K562 (cell line): ENCODE results near the gene RAP1GAP2. TPM values are rescaled to one million over a fixed set of nuclear protein-coding genes. Genes with fewer than 3 reads are reported as not detected.

Source experiments
- ATAC-seq: fragments of 200-7000 bp; cut with Tn5 transposase; 3 replicates; pipeline ENCODE4 v1.9.1; 2020; ENCODE audit warnings: moderate library complexity
- BruUV-seq: library from RNA; stranded (reverse); fragments of 400-500 nt; replicated peaks from 2 replicates; lab custom pipeline; 2021; lab: Mats Ljungman, UMichigan
- CTCF ChIA-PET: fragments of 300-600 bp; formaldehyde crosslinking; extraction: SDS; loops from one replicate; lab custom pipeline; 2021; ENCODE audit warnings: low intra/inter-chr PET ratio; lab: Yijun Ruan, JAX
- POLR2A ChIA-PET: fragments of 300-600, 350-650 bp; sonication (Branson Sonifier 250); formaldehyde crosslinking; extraction: SDS; loops from one replicate; lab custom pipeline; 2021; ENCODE audit warnings: antibody characterized with exemption, inconsistent platforms; lab: Yijun Ruan, JAX
- DNase-seq, 4 experiments: peaks; one replicate each; pipeline versions ENCODE4 v3.0.0 to v3.0.0-alpha.2; 2011 to 2018; ENCODE audit warnings: low spot score in 3 of 4, mixed read lengths in 3 of 4; ENCODE audit errors: extremely low read depth in 1 of 4
- FAIRE-seq: peaks from 2 replicates; lab custom pipeline; 2011; peaks lifted over from hg19 to GRCh38; lab: Jason Lieb, UNC
- H2AFZ ChIP-seq: 2 replicates; pipeline ENCODE4 v1.6.0; 2011; ENCODE audit warnings: low read depth, low read length, control low read depth, inconsistent platforms
- H3K27ac ChIP-seq: fragments of 200-600 bp; 3 replicates; pipeline ENCODE4 v1.8.0; 2011; ENCODE audit warnings: low read depth, mild to moderate bottlenecking, control low read depth, inconsistent platforms, low read length, moderate library complexity, mixed read lengths; ENCODE audit errors: extremely low read depth
- H3K27me3 ChIP-seq, 2 experiments: fragments of 300-600 bp in 1 of 2; 2 replicates in 1 of 2; 3 replicates in 1 of 2; pipeline versions ENCODE4 v1.6.0 to v1.8.0; 2011; ENCODE audit warnings: inconsistent platforms in 2 of 2, low read length in 2 of 2, mild to moderate bottlenecking in 1 of 2, mixed read lengths in 1 of 2, moderate library complexity in 1 of 2; ENCODE audit not compliant: control insufficient read depth in 2 of 2, insufficient read depth in 2 of 2
- H3K36me3 ChIP-seq: fragments of 300-600 bp; 3 replicates; pipeline ENCODE4 v1.8.0; 2011; ENCODE audit warnings: mild to moderate bottlenecking, low read length, inconsistent platforms; ENCODE audit not compliant: control insufficient read depth, insufficient read depth
- H3K4me1 ChIP-seq, 2 experiments: fragments of 200-600 bp in 1 of 2; replicated peaks in 1 of 2; 2 replicates in 1 of 2; 3 replicates in 1 of 2; pipeline versions ENCODE4 v1.5.1 to v1.8.0; 2011; ENCODE audit warnings: inconsistent platforms in 2 of 2, low read length in 2 of 2, mild to moderate bottlenecking in 1 of 2, mixed read lengths in 1 of 2, moderate library complexity in 1 of 2; ENCODE audit not compliant: control insufficient read depth in 2 of 2, insufficient read depth in 2 of 2
- H3K4me2 ChIP-seq: 2 replicates; pipeline ENCODE4 v1.6.1; 2011; ENCODE audit warnings: low read length, control low read depth, inconsistent platforms, mixed read lengths; ENCODE audit not compliant: insufficient read depth
- H3K4me3 ChIP-seq: fragments of 200-600 bp; sonication (generic), shearing (Covaris generic); 2 replicates; pipeline ENCODE4 v1.5.1; 2016; ENCODE audit warnings: control low read depth, inconsistent platforms
- H3K79me2 ChIP-seq: fragments of 200-600 bp; 3 replicates; pipeline ENCODE4 v1.8.0; 2011; ENCODE audit warnings: low read length, inconsistent platforms; ENCODE audit not compliant: control insufficient read depth, insufficient read depth
- H3K9ac ChIP-seq, 2 experiments: 2 replicates each; pipeline versions ENCODE4 v1.6.0 to v1.6.1; 2011; ENCODE audit warnings: low read depth in 2 of 2, low read length in 2 of 2, control low read depth in 1 of 2, inconsistent platforms in 1 of 2, mild to moderate bottlenecking in 1 of 2, mixed read lengths in 1 of 2; ENCODE audit not compliant: insufficient read depth in 1 of 2
- H3K9me1 ChIP-seq: one replicate; pipeline ENCODE4 v1.6.0; 2011; ENCODE audit warnings: inconsistent platforms, mild to moderate bottlenecking, low read length, moderate library complexity; ENCODE audit not compliant: control insufficient read depth, insufficient read depth
- H3K9me3 ChIP-seq: replicated peaks from 2 replicates; pipeline ENCODE4 v1.5.1; 2011; ENCODE audit warnings: low read depth, low read length, inconsistent platforms; ENCODE audit not compliant: control insufficient read depth, insufficient read depth
- H4K20me1 ChIP-seq: replicated peaks from 2 replicates; pipeline ENCODE4 v1.6.1; 2011; ENCODE audit warnings: low read length, inconsistent platforms, mixed read lengths; ENCODE audit not compliant: control insufficient read depth, insufficient read depth
- BHLHE40 ChIP-seq: IDR thresholded peaks from 2 replicates; pipeline ENCODE4 v1.6.1; 2011; ENCODE audit warnings: low read length, improper control_type of control experiment
- KAT8 ChIP-seq: fragments of 450-650 bp; IDR thresholded peaks from 2 replicates; pipeline ENCODE4 v1.6.1; 2016; ENCODE audit warnings: low read depth, mild to moderate bottlenecking
- MAFG ChIP-seq: fragments of 450-650 bp; conservative IDR thresholded peaks from 2 replicates; pipeline ENCODE4 v1.6.1; 2016; ENCODE audit warnings: missing genetic modification characterization, missing compliant biosample characterization
- NONO ChIP-seq, 2 experiments: fragments of 200-400 bp in 1 of 2; fragments of 450-650 bp in 1 of 2; formaldehyde crosslinking in 1 of 2; IDR thresholded peaks; 2 replicates each; pipeline ENCODE4 v1.6.1; 2017; ENCODE audit warnings: low read depth in 2 of 2, mild to moderate bottlenecking in 2 of 2, moderate library complexity in 2 of 2, low read length in 1 of 2
- NR1H2 ChIP-seq: sonication (generic); formaldehyde crosslinking; IDR thresholded peaks from 2 replicates; pipeline ENCODE4 v1.4.0; 2020; ENCODE audit warnings: mild to moderate bottlenecking, missing genetic modification reagents
- RBM15 ChIP-seq: fragments of 200-400 bp; formaldehyde crosslinking; IDR thresholded peaks from 2 replicates; pipeline ENCODE4 v1.6.1; 2018; ENCODE audit warnings: mild to moderate bottlenecking, low read length, moderate library complexity; ENCODE audit not compliant: insufficient read depth
- STAT5A ChIP-seq: IDR thresholded peaks from 2 replicates; pipeline ENCODE4 v1.6.1; 2012; ENCODE audit warnings: low read length, inconsistent platforms, borderline replicate concordance
- TSC22D4 ChIP-seq: fragments of 450-650 bp; IDR thresholded peaks from 2 replicates; pipeline ENCODE4 v1.6.1; 2016; ENCODE audit warnings: missing genetic modification characterization, missing biosample characterization, control low read depth
- ZNF121 ChIP-seq: sonication (generic); formaldehyde crosslinking; conservative IDR thresholded peaks from 2 replicates; pipeline ENCODE4 v1.8.0; 2022; ENCODE audit warnings: missing genetic modification reagents
- ZNF583 ChIP-seq: fragments of 250-450 bp; sonication (Bioruptor Pico); IDR thresholded peaks from 2 replicates; pipeline ENCODE4 v1.4.0; 2020
- WGBS: fragments of 100-300 bp; shearing (Covaris generic); methylation state at CpG from one replicate; pipeline ENCODE4 v1.1.6; 2016; ENCODE audit warnings: low coverage, mixed read lengths; ENCODE audit not compliant: insufficient coverage; ENCODE audit errors: missing lambda C conversion rate; 5-methylcytosine and 5-hydroxymethylcytosine counted together
- in situ Hi-C: fragments of 300-500 bp; cut with MboI; formaldehyde crosslinking; loops from 4 replicates; pipeline ENCODE4 v1.15.0; 2018; ENCODE audit warnings: inconsistent platforms, mixed read lengths
- intact Hi-C: fragments of 100-400 bp; cut with micrococcal nuclease; formaldehyde crosslinking; loops from 2 replicates; pipeline ENCODE4 v1.14.2; 2022
- polyA plus RNA-seq, 8 experiments: library from polyadenylated mRNA; depleted of rRNA in 4 of 8; stranded (reverse) in 5 of 8; unstranded in 3 of 8; fragments of >200 nt; fragmentation: Nextera tagmentation in 2 of 8; fragmentation: Illumina TruSeq in 1 of 8; extraction: Ambion mirVana in 2 of 8; extraction: Trizol in 1 of 8; gene quantifications; 2 replicates each; pipeline versions ENCODE4 v1.2.1 to v1.2.3, GENCODE V29; 2011 to 2014; ENCODE audit warnings: inconsistent platforms in 1 of 8, missing spikeins in 1 of 8
- total RNA-seq, 7 experiments: library from RNA; depleted of rRNA in 6 of 7; stranded (reverse); fragments of >200 nt in 6 of 7; fragmentation: Illumina TruSeq in 2 of 7; extraction: Trizol in 2 of 7; gene quantifications; 2 replicates each; pipeline versions ENCODE4 v1.2.1 to v1.2.3, GENCODE V29; 2011 to 2021; ENCODE audit warnings: low replicate concordance in 1 of 7

Gene RAP1GAP2
- total and polyA plus RNA-seq, 9 of the 15 experiments (the other 6 are each of a cell fraction or from before 2014, with no cell fraction given), result 0.01 to 1.3 (median 0.42) TPM; not detected in 1

DNA sequence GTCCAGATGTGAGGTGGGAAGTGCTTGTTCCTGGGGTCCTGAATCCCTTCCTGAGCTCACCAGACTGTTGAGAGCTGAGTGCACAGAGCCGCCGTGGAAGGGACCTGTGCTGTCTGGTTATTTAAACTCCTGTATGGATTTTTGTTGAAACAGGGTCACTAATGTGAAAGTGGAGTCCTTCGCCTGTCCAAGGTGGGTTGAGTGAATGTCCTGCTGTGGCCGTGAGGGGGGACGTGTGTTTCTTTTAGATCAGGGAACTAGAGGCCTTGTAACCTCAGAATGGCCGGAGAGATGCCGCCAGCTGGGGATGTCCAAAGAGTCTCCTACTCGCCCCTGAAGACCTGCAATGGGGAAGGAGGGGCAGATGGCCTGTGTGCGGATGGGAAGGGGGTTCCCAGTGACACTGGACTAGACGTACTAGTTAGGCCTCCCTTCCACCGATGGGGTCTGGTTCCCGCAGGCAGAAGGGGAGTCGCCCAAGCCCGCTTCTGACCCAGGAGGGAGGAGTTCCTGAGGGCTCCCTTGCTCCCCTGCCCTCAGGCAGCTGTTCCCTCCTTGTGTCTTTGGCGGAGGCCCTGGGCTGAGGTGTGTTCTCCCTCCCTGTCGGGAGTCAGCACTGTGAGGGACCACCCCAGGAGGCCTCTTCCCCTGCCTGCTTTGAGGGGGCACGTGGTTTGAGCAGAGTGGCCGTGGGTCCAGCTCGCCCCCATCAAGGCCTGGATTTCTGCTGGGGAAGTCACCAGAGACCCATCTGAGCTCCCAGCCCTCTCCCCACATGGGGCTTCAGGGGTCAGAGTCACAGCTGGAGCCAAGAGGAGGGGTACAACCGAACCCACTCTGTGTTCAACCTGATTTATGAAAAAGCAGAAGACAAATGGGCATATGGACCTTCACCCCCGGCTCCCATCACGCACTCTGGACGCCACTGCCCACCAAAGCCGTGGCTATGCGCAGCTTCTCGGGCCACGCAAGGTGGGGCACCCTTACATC, 236.3 kb downstream of the RAP1GAP2 start:
- Histone ChIP-seq H3K27ac (no peak overlapping the region), H3K9ac (no peak overlapping the region), H3K79me2 (no peaks in the 10 kb centered on the region), H3K4me1 (no peaks in the 10 kb centered on the region), H3K4me3 (no peak overlapping the region), H2AFZ (no peak overlapping the region), H3K4me2 (no peak overlapping the region), H3K9me3 (no peaks in the 10 kb centered on the region), H3K36me3 (no peaks in the 10 kb centered on the region), H4K20me1 (peaks cover 4% of the 10 kb centered on the region; the same call in 1 of the 2 replicates), H3K27me3 (peaks cover 0 to 29% of the 10 kb centered on the region in 2 experiments; a peak in 2 of 5 replicates), H3K9me1 (no peaks in the 10 kb centered on the region)
- FAIRE-seq, result no peak
- in situ Hi-C loops (no loop called here), intact Hi-C loops (no loop called here)
- ATAC-seq, result no peak
- TF ChIP-seq ZNF583 (no peak), RBM15 (no peak), TSC22D4 (tag) (no peak), NR1H2 (CRISPR knock-in tag) (no peak), STAT5A (no peak), KAT8 (no peak), BHLHE40 (no peak), NONO (IDR thresholded peaks at IDR 0.05; ENCODE audit: low read depth in 2 of 2, low read length in 1 of 2) (no peak), ZNF121 (CRISPR knock-in tag) (no peak), MAFG (tag) (no peak)
- ChIA-PET CTCF (no interaction called here), POLR2A (interaction anchor here (0.7 kb wide), 1 partner anchor 7 kb away, joined by 3 read pairs; no protein-coding TSS in a partner anchor)
- no TSS peak for BruUV-seq
- DNase-seq, result no peak
- WGBS, result 0% methylated on average over 18 of the region's 27 CpGs
